DMS79 (cell line): ENCODE data around the gene PIM2.

Experiments
- DNase-seq: peaks from one replicate; lab custom pipeline; 2025; lab: John Stamatoyannopoulos, UW

The PIM2 gene

DNA sequence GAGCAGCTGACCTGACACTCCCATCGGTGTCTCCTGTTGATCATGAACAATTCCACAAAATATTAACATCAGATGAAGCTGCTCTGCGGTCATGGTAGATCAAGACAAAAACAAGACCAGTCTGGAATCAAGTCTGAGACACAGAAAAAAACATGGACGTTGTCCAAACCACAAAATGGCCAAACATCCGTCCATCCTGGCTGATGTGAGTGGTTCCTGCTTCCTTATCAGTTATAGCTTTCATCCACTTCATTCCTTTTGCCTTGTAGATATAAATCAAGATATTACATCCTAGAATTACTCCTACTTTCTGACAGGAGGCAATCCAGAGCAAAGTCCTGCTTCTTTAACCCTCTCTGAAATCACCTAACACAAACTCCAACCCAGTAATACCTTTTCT, 54.6 kb downstream of the PIM2 start:
- no peak for DNase-seq
